Fibroblast of peridontal ligament (primary cell): ENCODE measurements around the gene MKX.

Experiments used
- DNase-seq: peaks from one replicate; pipeline ENCODE4 v3.0.0-alpha.2; 2010; ENCODE audit errors: extremely low read depth

Gene MKX

DNA sequence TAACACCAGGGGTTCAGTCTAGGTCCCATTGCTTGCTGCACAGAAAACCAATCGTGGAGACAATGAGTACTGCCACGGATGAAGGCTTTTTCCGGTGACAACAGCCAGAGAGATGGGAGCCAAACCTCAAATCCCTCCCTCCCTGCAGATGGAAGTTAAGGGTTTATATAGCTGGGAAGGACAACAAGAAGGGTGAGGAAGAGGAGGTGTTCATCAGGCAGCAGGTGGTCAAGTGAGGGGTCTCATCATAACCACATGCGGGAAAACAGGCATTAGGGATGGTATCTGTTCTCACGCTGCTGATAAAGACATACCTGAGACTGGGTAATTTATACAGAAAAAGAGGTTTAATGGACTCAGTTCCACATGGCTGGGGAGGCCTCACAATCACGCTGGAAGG is 91.3 kb downstream of the MKX start:
- no peak for DNase-seq

DNA sequence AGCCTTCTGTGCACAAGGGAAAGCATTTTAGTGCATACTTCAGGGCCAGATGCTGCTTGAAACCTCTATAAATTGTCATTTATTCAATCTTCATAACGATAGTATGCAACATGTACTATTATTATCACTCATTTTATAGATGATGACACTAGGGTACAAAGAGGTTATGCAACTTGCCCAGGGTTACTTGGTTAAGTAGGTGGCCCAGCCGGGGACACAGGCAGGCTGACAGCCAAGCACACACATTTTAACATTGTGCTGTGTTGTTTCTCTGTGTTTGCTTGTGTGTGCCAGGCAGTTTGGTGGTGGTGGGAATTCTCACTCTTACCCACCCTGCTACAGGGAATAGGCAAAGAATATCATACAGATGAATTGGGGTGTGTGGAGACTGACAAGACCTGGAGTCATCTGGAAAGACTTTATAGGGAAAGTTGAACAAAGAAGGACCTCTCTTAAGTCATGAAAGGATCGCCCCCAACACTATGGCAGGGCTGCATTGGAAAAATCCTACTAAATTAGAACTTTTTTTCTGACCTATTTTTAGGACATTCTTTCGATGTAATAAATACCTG is 98.9 kb downstream of the MKX start:
- no peak for DNase-seq

DNA sequence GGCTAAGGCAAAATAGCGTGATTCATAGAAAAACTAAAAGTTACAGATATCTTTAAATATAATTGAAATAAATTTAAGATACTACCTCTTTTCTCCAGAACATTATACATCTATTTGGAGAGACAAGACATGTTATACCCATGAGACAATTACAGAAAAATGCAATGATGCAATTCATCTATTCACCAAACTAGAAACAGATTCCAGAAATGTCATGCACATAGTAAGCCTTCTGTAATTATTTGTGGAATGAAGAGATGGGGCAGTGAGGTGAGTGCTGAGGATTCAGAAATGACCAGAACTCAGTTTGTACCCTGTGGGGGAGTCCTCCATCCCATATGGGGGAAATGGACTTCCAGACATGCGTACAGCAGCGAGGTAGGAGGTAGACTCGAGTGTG is 99.4 kb downstream of the MKX start:
- DNase-seq = peak; percentile 75

DNA sequence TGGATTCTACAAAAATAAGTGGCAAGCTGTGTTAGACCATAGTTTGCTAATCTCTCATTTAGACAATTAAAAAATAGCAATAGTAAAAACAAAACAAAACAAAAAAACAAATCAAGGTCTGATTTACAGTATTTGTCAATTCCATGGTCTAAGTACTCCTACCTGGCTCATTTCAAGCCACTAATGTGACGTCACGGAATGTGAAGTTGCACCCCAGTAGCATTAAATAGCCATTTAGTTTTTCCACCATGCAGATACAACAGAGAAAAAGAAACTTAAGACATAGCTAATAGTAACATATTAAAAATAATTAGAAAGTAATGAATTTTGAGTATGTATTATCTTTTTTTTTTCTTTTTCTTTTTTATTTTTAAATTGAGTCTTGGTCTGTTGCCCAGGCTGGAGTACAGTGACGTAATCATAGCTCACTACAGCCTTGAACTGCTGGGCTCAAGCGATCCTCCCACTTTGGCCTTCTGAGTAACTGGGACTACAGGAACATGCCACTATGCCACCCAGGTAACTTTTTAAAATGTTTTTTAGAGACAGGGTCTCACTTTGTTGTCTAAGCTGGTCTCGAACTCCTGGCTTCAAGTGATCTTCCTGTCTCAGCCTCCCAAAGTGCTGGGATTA is 101.2 kb downstream of the MKX start:
- no peak for DNase-seq

DNA sequence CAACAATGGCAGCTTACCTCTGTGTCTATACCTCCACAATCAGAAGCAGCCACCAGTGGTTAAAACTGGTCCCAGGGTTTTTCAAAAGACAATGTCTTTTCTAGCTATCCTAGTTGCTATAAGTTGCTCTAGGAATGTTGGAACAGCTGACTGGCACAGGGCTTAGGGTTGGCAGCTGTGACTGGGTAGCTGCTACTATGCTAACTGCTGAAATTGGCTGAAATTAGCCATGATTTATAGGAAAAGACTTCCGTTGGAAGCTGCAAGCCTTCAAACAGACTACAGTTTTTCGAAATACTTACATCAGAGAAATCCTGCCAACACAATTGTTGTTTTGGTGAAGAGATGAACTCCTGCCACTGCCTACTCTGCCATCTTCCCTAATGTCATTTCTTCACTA is 102.3 kb downstream of the MKX start:
- peak; percentile 63 for DNase-seq

DNA sequence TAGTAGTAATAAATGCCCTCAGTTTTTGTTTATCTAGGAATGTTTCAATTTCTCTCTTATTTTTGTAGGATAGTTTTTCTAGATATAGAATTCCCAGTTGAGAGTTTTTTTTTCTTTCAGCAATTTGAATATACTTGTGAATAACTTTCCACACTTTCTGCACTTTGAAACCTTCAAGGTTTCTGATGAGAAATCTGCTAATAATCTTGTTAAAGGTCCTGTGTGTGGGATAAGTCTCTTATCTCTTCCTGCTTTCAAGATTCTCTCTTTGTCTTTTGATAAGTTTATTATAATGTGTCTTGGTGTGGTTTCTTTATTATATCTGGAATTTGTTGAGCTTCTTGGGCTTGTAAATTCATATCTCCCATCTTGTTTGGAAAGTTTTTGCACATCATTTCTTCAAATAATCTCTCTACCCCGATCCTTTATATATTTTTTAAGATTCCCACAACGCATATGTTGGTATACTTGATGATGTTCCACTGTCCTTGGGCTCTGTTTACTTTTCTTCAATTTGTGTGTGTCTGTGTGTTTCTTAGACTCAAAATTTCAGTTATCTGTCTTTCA is 103.5 kb downstream of the MKX start:
- DNase-seq = no peak

DNA sequence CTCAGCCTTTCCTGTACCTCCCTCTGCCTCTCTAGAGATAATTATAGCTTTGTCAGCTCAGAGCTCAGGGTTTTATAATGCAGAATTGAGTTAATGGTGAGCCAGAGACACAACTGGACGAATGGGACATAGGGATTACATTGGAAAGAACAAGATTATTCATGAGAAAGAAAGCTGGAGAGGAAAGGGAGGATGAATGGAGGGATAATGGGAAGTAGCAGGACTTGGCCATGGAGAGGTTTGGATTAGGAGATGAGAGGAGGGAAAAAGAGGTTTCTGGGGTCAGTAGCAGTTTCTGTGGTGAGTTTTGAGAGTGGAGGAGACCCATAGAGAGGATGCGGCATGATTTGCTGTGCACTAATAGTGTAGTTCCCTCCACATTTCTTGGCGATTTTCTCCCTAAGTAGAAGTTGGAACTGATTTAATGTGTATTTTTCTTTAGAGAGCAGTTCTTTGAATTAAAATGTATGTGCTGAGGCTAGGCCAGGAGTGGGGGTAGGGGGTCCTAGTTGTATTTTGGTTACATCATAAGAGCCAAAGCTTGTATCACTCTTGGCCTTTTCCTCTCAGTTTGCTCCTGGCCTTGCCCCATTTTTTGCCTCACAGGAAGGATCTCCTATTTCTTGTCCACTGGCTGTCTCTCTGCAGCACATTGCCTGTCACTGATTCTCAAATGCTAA is 107.4 kb downstream of the MKX start:
- DNase-seq = no peak

DNA sequence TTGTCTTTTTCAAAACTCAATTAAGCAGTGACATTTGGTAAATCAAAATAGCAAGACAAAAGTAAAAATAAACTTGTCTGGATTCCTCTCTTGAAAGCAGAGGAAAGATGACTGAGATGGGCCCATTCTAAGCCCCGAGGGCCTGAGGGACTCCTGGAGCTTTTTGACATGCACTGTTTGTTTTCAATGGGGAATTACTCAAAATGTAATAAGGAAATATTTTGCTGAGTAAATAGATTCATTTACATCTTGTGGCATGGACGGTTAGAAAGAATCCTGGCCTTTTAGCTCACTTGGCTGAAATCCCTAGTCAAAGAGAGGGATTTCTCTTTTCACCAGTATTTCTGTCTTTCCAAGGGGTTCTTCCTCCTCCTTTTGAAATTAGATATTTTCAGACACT is 108.0 kb downstream of the MKX start:
- peak; percentile 83 for DNase-seq

DNA sequence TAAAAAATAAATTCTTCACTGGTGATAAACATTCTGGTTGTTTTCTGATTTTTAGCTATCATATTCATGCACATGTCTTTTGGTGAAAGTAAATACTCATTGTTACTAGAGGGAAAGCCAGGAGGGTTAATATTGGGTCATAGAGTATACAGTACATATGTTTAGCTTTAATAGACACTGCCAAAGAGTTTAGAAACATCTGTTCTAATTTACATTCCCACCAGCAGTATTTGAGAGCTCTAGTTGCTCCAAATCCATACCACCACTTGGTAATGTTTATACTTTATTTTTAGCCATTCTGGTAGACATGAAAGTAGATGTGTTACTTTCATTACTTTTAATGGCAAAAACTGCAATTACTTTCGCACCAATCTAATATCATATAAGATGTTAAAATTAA is 108.8 kb downstream of the MKX start:
- peak; percentile 67 for DNase-seq

DNA sequence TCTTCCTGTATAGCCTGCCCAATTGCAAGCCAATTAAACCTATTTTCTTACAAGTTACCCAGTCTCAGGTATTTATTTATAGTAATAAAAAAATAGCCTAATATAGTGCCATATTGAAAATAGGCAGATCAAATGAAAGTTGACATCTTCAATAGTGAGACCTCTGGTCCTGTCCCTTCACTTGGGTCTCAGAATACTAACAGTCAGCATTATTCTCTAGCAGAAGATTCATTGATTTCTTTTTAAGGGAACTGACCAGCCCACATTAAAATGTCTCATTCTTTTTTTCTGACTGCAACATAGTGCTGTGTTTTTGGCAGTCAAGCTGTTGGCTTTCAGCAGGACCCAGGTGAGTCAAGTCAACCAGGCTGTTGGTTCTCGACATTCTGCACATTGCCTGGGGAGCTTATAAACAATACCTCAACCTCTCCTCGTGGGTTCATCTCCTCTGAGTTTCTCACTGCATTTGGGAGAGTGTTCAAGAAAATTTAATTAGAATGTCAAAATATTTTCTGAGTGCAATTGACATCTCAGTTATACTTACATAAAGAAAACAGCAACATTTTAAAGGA is 109.8 kb downstream of the MKX start:
- DNase-seq = no peak

DNA sequence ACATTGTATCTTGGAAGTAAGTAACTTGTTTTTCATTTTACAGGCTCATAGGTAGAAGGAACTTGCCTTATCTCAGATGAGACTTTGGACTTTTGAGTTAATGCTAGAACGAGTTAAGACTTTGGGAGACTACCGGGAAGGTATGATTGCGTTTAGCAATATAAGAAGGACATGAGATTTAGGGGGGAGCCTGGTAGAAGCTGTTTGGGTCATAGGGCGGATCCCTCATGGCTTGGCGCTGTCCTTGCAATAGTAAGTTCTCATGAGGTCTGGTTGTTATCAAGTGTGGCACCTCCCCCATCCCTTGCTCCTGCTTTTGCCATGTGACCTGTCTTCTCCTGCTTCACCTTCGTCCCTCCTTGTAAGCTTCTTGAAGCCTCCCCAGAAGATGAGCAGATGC is 110.3 kb downstream of the MKX start:
- DNase-seq = no peak

DNA sequence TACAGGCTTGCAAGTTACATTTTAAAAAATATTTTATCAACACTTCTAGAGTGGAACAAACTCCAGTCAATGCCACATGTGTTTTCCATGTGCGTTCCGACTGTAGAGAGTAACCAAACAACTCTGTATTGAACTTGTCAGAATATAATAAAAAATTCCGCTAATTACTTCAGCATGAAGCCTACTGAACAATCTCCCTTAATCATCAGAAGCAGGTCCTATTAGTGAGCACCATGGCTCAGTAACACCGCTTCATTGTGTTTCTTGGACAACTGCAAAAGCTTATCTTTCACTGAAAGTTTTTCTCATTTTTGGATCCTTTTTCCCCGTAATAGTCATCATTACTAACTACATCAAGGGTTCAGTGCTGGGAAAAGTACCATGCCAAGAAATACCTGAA is 117.0 kb downstream of the MKX start:
- DNase-seq = no peak

DNA sequence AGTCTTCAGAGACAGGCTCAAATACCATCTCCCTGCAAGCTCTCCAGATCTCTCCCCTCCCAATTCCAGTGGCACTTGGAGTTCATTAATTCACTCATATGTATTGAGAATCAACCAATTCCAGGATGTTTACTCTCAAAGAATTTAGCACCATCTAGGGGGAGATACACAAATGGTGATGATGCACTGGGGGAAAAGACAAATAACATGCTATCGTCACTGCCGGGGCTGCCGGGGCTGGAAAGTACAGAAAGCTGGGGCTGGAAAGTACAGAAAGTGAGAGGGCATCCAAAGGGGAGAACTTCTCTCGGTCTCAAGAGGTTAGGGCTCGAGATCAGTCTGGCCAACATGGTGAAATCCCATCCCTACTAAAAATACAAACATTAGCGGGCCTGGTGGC is 118.7 kb downstream of the MKX start:
- no peak for DNase-seq

DNA sequence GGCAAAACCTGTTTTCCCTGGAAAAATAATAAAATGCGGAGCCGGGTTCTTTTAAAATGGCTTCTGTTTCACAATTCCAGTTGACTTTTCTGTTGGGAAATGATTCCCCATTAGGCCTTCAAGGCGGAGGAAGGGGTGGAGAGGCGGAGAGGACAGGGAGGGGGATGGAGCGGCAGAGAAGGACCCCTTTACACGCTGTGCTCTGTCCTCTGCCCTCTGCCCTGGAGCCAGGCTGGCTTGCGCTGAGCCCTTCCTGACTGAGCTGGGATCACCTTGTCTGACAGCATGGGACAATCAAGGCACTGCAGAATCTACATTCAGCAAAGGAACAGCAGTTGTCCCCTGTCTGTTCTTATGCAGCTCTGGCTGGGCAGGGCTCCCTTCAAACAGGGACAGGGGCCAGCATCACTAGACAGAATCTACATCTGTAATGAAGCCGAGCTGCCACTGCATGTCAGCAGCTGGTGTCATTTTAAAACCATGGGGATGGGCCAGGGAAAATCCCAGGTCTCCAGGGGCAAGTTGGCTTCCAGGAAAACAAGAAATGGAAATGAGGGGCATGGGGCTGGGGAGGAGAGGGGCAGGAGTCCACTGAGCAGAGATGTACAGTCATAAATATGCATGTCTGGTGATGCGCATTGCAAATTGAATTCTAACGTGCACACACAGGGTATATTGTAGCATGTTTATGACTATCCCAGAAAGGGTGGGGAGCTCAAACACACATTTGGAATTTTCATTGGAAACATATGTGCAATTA is 120.0 kb downstream of the MKX start:
- peak; percentile 65 for DNase-seq

DNA sequence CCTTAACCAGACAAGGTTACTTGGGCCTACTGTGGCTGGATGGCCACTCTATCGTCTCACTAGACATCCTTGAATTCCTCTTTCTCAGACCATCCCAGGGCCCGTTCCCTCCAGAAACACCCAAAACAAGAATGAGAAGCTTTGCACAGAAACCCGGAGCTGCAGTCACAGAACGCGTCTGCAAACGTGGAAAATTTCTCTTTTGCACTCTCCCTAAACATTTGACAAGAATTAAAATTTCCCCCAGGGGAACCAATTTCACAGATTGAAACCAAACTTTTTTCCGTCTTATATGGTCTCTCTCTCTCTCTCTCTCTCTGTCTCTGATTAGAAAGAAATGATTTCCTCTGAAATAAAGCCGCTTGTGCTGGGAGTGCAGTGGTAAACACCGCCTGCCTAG is 120.7 kb downstream of the MKX start:
- peak; percentile 46 for DNase-seq
